IMR-90 (cell line): Measurements from ENCODE around the gene PISD. TPM values are rescaled to one million over a fixed set of nuclear protein-coding genes. Genes with fewer than 3 reads are reported as not detected.

Experiments used
- ATAC-seq: fragments of 200-7000 bp; cut with Tn5 transposase; 2 replicates; pipeline ENCODE4 v1.9.1; 2020; ENCODE audit warnings: low read depth, mild to moderate bottlenecking, moderate library complexity
- BruUV-seq: library from RNA; stranded (reverse); fragments of 400-500 nt; replicated peaks from 2 replicates; lab custom pipeline; 2021; lab: Mats Ljungman, UMichigan
- CTCF ChIA-PET: fragments of 300-600 bp; formaldehyde crosslinking; extraction: SDS; loops from one replicate; lab custom pipeline; 2021; ENCODE audit warnings: antibody characterized with exemption; lab: Yijun Ruan, JAX
- POLR2A ChIA-PET: fragments of 300-600 bp; sonication (Branson Sonifier 250); formaldehyde crosslinking; loops from one replicate; lab custom pipeline; 2022; ENCODE audit warnings: antibody characterized with exemption; ENCODE audit not compliant: unreplicated experiment; lab: Charles Lee
- DNase-seq: peaks from one replicate; pipeline ENCODE4 v3.0.0; 2013
- H2AFZ ChIP-seq: replicated peaks from 2 replicates; pipeline ENCODE3; 2013; ENCODE audit warnings: low read length, mild to moderate bottlenecking; ENCODE audit not compliant: poor library complexity
- H2AK5ac ChIP-seq: 2 replicates; pipeline ENCODE4 v1.6.1; 2013; ENCODE audit warnings: low read depth, low read length, inconsistent platforms
- H2AK9ac ChIP-seq: replicated peaks from 2 replicates; pipeline ENCODE3; 2013; ENCODE audit warnings: mild to moderate bottlenecking, low read depth, low read length, moderate library complexity; ENCODE audit not compliant: poor library complexity
- H2BK120ac ChIP-seq: 2 replicates; pipeline ENCODE4 v1.6.1; 2013; ENCODE audit warnings: low read depth, low read length, inconsistent platforms
- H2BK15ac ChIP-seq: 3 replicates; pipeline ENCODE4 v1.6.1; 2013; ENCODE audit warnings: low read depth, low read length, inconsistent platforms
- H2BK20ac ChIP-seq: 2 replicates; pipeline ENCODE4 v1.6.1; 2013; ENCODE audit warnings: low read depth, mild to moderate bottlenecking, inconsistent platforms, low read length, moderate library complexity
- H2BK5ac ChIP-seq: 2 replicates; pipeline ENCODE4 v1.6.1; 2013; ENCODE audit warnings: mild to moderate bottlenecking, low read depth, low read length, inconsistent platforms; ENCODE audit not compliant: poor library complexity, severe bottlenecking
- H3K14ac ChIP-seq: replicated peaks from 2 replicates; pipeline ENCODE4 v1.6.1; 2013; ENCODE audit warnings: low read depth, low read length, inconsistent platforms
- H3K18ac ChIP-seq: 2 replicates; pipeline ENCODE4 v1.6.1; 2013; ENCODE audit warnings: low read depth, low read length, control low read depth
- H3K23ac ChIP-seq: 2 replicates; pipeline ENCODE4 v1.6.1; 2013; ENCODE audit warnings: low read depth, low read length, inconsistent platforms
- H3K27ac ChIP-seq: 2 replicates; pipeline ENCODE4 v1.5.1; 2013; ENCODE audit warnings: mild to moderate bottlenecking, control low read depth, low read length; ENCODE audit not compliant: insufficient read depth
- H3K27me3 ChIP-seq: 2 replicates; pipeline ENCODE4 v1.6.1; 2013; ENCODE audit warnings: low read length; ENCODE audit not compliant: control insufficient read depth, insufficient read depth
- H3K36me3 ChIP-seq: 2 replicates; pipeline ENCODE4 v1.6.1; 2013; ENCODE audit warnings: low read length, mixed read lengths; ENCODE audit not compliant: control insufficient read depth, insufficient read depth
- H3K4ac ChIP-seq: 2 replicates; pipeline ENCODE4 v1.6.1; 2013; ENCODE audit warnings: low read depth, low read length, inconsistent platforms
- H3K4me1 ChIP-seq: 2 replicates; pipeline ENCODE4 v1.6.1; 2013; ENCODE audit warnings: low read length, mixed read lengths; ENCODE audit not compliant: control insufficient read depth, insufficient read depth
- H3K4me2 ChIP-seq: 2 replicates; pipeline ENCODE4 v1.6.1; 2013; ENCODE audit warnings: low read depth, mild to moderate bottlenecking, control low read depth, low read length, moderate library complexity
- H3K4me3 ChIP-seq: 2 replicates; pipeline ENCODE4 v1.5.1; 2013; ENCODE audit warnings: low read depth, mild to moderate bottlenecking, control low read depth, low read length, moderate library complexity; ENCODE audit not compliant: insufficient read depth
- H3K56ac ChIP-seq: 2 replicates; pipeline ENCODE4 v1.6.1; 2013; ENCODE audit warnings: low read length, inconsistent platforms; ENCODE audit not compliant: insufficient read depth; ENCODE audit errors: extremely low read depth
- H3K79me1 ChIP-seq, 2 experiments: 2 replicates each; pipeline ENCODE4 v1.6.1; 2013; ENCODE audit warnings: low read length in 2 of 2, inconsistent platforms in 1 of 2, low read depth in 1 of 2
- H3K9ac ChIP-seq: 2 replicates; pipeline ENCODE4 v1.6.1; 2013; ENCODE audit warnings: low read depth, low read length, control low read depth
- H3K9me1 ChIP-seq: 2 replicates; pipeline ENCODE4 v1.6.1; 2013; ENCODE audit warnings: low read length, inconsistent platforms; ENCODE audit not compliant: insufficient read depth
- H3K9me3 ChIP-seq: 2 replicates; pipeline ENCODE4 v1.6.1; 2013; ENCODE audit warnings: low read length; ENCODE audit not compliant: control insufficient read depth, insufficient read depth
- H4K20me1 ChIP-seq: 2 replicates; pipeline ENCODE4 v1.6.1; 2013; ENCODE audit warnings: low read length, inconsistent platforms; ENCODE audit not compliant: insufficient read depth
- H4K5ac ChIP-seq: 2 replicates; pipeline ENCODE4 v1.6.1; 2013; ENCODE audit warnings: mild to moderate bottlenecking, low read depth, low read length, control low read depth
- H4K8ac ChIP-seq, 2 experiments: 2 replicates each; pipeline ENCODE4 v1.6.1; 2013; ENCODE audit warnings: low read depth in 2 of 2, low read length in 2 of 2, control low read depth in 1 of 2, inconsistent platforms in 1 of 2
- H4K91ac ChIP-seq: 2 replicates; pipeline ENCODE4 v1.6.1; 2013; ENCODE audit warnings: low read depth, low read length, inconsistent platforms; ENCODE audit not compliant: insufficient read depth
- BHLHE40 ChIP-seq: fragments of 150-350 bp; IDR thresholded peaks from 2 replicates; pipeline ENCODE4 v1.6.1; 2016; ENCODE audit warnings: mild to moderate bottlenecking, low read depth, low read length
- CHD1 ChIP-seq: IDR thresholded peaks from 2 replicates; pipeline ENCODE4 v1.6.1; 2012; ENCODE audit warnings: low read depth, low read length, improper control_type of control experiment
- FOS ChIP-seq: fragments of 150-350 bp; IDR thresholded peaks from 2 replicates; pipeline ENCODE4 v1.6.1; 2016; ENCODE audit warnings: low read depth, low read length
- MAZ ChIP-seq: IDR thresholded peaks from 2 replicates; pipeline ENCODE4 v1.6.1; 2012; ENCODE audit warnings: low read depth, mild to moderate bottlenecking, low read length, improper control_type of control experiment, moderate library complexity, borderline replicate concordance
- MXI1 ChIP-seq: IDR thresholded peaks from 2 replicates; pipeline ENCODE4 v1.6.1; 2012; ENCODE audit warnings: low read depth, mild to moderate bottlenecking, low read length, moderate library complexity, borderline replicate concordance
- NFE2L2 ChIP-seq: fragments of 150-350 bp; IDR thresholded peaks from 2 replicates; pipeline ENCODE4 v1.6.1; 2016; ENCODE audit warnings: low read depth, mild to moderate bottlenecking, low read length
- POLR2A ChIP-seq: IDR thresholded peaks from 2 replicates; pipeline ENCODE4 v1.6.1; 2012; ENCODE audit warnings: mild to moderate bottlenecking, low read depth, low read length
- RAD21 ChIP-seq: IDR thresholded peaks from 2 replicates; pipeline ENCODE4 v1.6.1; 2012; ENCODE audit warnings: low read length, improper control_type of control experiment
- RCOR1 ChIP-seq: IDR thresholded peaks from 2 replicates; pipeline ENCODE4 v1.6.1; 2012; ENCODE audit warnings: mild to moderate bottlenecking, low read length, improper control_type of control experiment; ENCODE audit not compliant: insufficient replicate concordance
- RFX5 ChIP-seq: IDR thresholded peaks from 2 replicates; pipeline ENCODE4 v1.8.0; 2012; ENCODE audit warnings: low read depth, mild to moderate bottlenecking, low read length, moderate library complexity
- WGBS, 2 experiments: methylation state at CpG; one replicate each; pipeline versions ENCODE4 v1.1.5 to v1.1.7; 2013; ENCODE audit warnings: missing lambda C conversion rate in 2 of 2; ENCODE audit not compliant: insufficient read length in 1 of 2; ENCODE audit errors: extremely low coverage in 2 of 2; 5-methylcytosine and 5-hydroxymethylcytosine counted together
- dilution Hi-C: fragments of 300-500 bp; cut with HindIII; formaldehyde crosslinking; loops from one replicate; pipeline ENCODE4 v1.14.3; 2018; ENCODE audit warnings: low sequenced_read_pairs; ENCODE audit not compliant: unreplicated experiment
- in situ Hi-C: fragments of 300-500 bp; cut with MboI; formaldehyde crosslinking; loops from 3 replicates; pipeline ENCODE4 v1.14.3; 2019; ENCODE audit warnings: low sequenced_read_pairs, inconsistent platforms, mixed read lengths
- intact Hi-C: fragments of 100-400 bp; cut with micrococcal nuclease; formaldehyde crosslinking; loops from 2 replicates; pipeline ENCODE4 v1.10.0; 2022
- polyA plus RNA-seq, 3 experiments: library from polyadenylated mRNA; depleted of rRNA; stranded (reverse); fragments of >200 nt; gene quantifications; 2 replicates each; pipeline ENCODE4 v1.2.3, GENCODE V29; 2012; ENCODE audit warnings: low replicate concordance in 1 of 3
- total RNA-seq: library from RNA; depleted of rRNA; stranded (reverse); fragments of >200 nt; gene quantifications from 2 replicates; pipeline ENCODE4 v1.2.3, GENCODE V29; 2012

Gene PISD
- total and polyA plus RNA-seq, 2 of the 4 experiments (the other 2 are of a cell fraction): 34.1 to 48.8 TPM

DNA sequence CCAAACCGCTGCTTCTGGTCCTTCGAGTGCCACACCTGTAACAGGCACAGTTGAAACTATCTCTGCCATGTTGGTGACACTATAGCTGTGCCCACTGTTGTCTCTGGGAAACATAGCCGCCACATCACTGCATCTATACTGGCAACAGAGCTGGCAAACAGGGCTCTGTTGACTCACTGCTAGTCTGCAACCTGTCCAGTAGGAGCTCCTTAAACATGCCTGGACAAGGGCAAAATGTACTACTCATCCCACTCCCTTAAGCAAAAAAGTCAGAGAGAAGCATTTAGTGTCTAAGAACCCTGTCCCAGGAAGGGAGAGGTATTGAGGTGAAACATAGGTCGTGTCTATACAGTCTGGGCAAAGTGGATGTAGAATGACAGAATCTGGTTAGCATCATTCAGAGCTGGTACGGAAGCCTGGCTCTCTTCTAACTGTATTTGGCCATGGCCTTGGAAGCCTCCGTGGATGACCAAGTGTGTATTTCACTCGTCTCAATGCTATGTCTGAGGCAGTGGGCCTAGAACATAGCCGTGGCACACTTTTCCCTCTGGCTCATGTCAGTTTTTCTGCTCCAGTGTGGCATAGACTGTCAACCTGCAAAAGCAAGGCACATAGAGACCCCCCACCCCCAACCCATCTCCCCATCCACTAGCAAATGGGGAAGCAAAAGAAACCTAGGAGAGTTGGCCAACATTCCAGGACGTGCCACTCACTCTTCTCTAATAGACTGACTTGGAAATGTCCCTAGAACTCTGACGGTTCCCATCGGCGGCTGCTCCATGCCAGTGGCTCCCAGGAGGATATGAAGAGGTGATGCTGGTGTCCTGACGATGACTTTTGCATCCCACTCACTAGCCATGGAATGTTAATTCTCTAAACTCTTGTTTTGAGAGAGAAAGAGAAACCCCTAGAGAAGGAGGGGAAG, 21.4 kb upstream of the PISD start (continued):
- TF ChIP-seq NFE2L2: no peak
- TF ChIP-seq FOS: no peak
- no peak for TF ChIP-seq CHD1
- TF ChIP-seq RAD21: no peak
- no peak for TF ChIP-seq POLR2A

DNA sequence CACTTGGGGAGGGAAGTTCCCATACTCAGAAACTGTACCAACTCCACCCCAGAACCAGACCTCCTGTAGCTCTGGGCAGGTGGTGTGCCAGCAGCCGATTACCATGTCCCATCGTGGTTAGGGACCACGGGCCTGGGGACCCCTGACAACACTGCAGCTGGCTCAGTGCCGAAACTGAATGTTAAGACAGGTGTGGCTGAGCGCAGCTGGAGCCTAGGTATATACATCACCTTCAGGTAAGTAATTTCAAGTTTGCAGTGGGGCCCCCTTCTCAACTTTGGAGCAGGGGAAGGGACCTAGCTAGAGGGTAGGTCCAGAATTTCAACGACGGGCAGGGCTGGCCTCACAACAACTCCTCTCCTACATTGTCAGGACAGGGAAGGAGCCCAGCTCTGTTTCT, 20.7 kb upstream of the PISD start:
- Histone ChIP-seq H2BK15ac (peak overlapping the region; percentile 67; the same call in 1 of the 3 replicates), H3K9ac (no peak overlapping the region), H4K91ac (no peak overlapping the region), H4K8ac (peak overlapping the region in 1 of 2 experiments; percentile 53; a peak in 1 of 4 replicates), H3K56ac (no peak overlapping the region), H4K20me1 (0 out of 2 replicates have a peak, but pooled peaks cover 3% of the 10 kb centered on the region), H3K9me1 (peaks cover 14% of the 10 kb centered on the region), H2AK5ac (peak overlapping the region; percentile 54; the same call in 1 of the 2 replicates), H3K4me2 (no peak overlapping the region), H3K14ac (no peak overlapping the region), H3K27ac (peak overlapping the region; percentile 22; the same call in 1 of the 2 replicates), H3K36me3 (peaks cover 34% of the 10 kb centered on the region), H3K18ac (no peak overlapping the region), H3K4ac (peak overlapping the region; percentile 57), H2BK20ac (no peak overlapping the region), H3K4me3 (no peak overlapping the region), H3K4me1 (peaks cover 25% of the 10 kb centered on the region), H3K27me3 (no peaks in the 10 kb centered on the region), H2AK9ac (no peak overlapping the region), H2BK5ac (peak overlapping the region; percentile 90), H2AFZ (no peak overlapping the region), H4K5ac (peak overlapping the region; percentile 31; the same call in 1 of the 2 replicates), H3K9me3 (no peaks in the 10 kb centered on the region), H3K79me1 (peaks cover 11 to 24% of the 10 kb centered on the region in 2 experiments; a peak in 3 of 4 replicates), H3K23ac (no peak overlapping the region), H2BK120ac (no peak overlapping the region)
- WGBS, 2 experiments: no CpG with 5 or more reads among the region's 7 CpGs
- ChIA-PET CTCF (interaction anchor here (0.7 kb wide), 1 partner anchor 13 kb away, joined by 3 read pairs; no protein-coding TSS in a partner anchor), POLR2A (no interaction called here)
- no TSS peak for BruUV-seq
- in situ Hi-C loops (loop anchor here (25.0 kb wide), 1 partner anchor 405 kb away; no protein-coding TSS in a partner anchor), intact Hi-C loops (loop anchor here (5.0 kb wide), 2 partner anchors 40 to 65 kb away; no protein-coding TSS in a partner anchor), dilution Hi-C loops (no loop called here)
- ATAC-seq (no peak), DNase-seq (no peak)
- TF ChIP-seq FOS: no peak
- no peak for TF ChIP-seq NFE2L2
- TF ChIP-seq CHD1: no peak
- no peak for TF ChIP-seq RCOR1
- no peak for TF ChIP-seq MAZ
- TF ChIP-seq BHLHE40: no peak
- TF ChIP-seq RAD21: no peak
- no peak for TF ChIP-seq RFX5
- no peak for TF ChIP-seq MXI1
